Measurements from ENCODE around the gene NF1.
A peak's percentile ranks its signal among the peaks of the same experiment; 100 is the strongest.

NF1 gene

GRCh38 chr17:31425282-31426040 lies 330.7 kb downstream of the NF1 start:
- Histone ChIP-seq H4K20me1 (ENCODE audit: insufficient read depth, low read length) (no peaks in the 10 kb centered on the region), H3K9me3 (ENCODE audit: insufficient read depth, low read length) (no peaks in the 10 kb centered on the region), H3K36me3 (replicated peaks; ENCODE audit: low read depth, low read length) (no peaks in the 10 kb centered on the region), H3K4me2 (ENCODE audit: low read length) (peak overlapping the region; percentile 25; the same call in 1 of the 2 replicates), H3K27me3 (ENCODE audit: low read depth, low read length) (peaks cover 3% of the 10 kb centered on the region; the same call in 1 of the 2 replicates), H3K27ac (ENCODE audit: low read length) (no peak overlapping the region), H3K79me2 (ENCODE audit: low read length) (no peaks in the 10 kb centered on the region), H2AFZ (ENCODE audit: low read depth, low read length) (no peak overlapping the region; the same call in 1 of the 2 replicates), H3K4me3 (ENCODE audit: low read length) (no peak overlapping the region), H3K4me1 (ENCODE audit: low read length) (peaks cover 8% of the 10 kb centered on the region; the same call in 1 of the 2 replicates), H3K9ac (ENCODE audit: low read length) (no peak overlapping the region)
- no peak for TF ChIP-seq CTCF (IDR thresholded peaks at IDR 0.05; ENCODE audit: low read depth, low read length)
- TF ChIP-seq EZH2phosphoT487 (IDR thresholded peaks at IDR 0.05; ENCODE audit: low read depth), result no peak

All from OCI-LY3 (cell line).